Caco-2 (cell line): ENCODE measurements around the gene ABCD1. TPM values are rescaled to one million over a fixed set of nuclear protein-coding genes. Genes with fewer than 3 reads are reported as not detected.

ENCODE experiments used
- BruUV-seq: library from RNA; stranded (reverse); fragments of 400-500 nt; replicated peaks from 2 replicates; lab custom pipeline; 2021; lab: Mats Ljungman, UMichigan
- CTCF ChIA-PET: fragments of 300-600 bp; sonication (Branson Sonifier 250); formaldehyde crosslinking; loops from one replicate; lab custom pipeline; 2022; ENCODE audit warnings: antibody characterized with exemption; lab: Charles Lee
- POLR2A ChIA-PET: fragments of 300-600 bp; sonication (Branson Sonifier 250); formaldehyde crosslinking; loops from one replicate; lab custom pipeline; 2022; ENCODE audit warnings: antibody characterized with exemption; lab: Charles Lee
- DNase-seq, 2 experiments: peaks; one replicate each; pipeline versions ENCODE4 v3.0.0 to v3.0.0-alpha.2; 2020 to 2022
- H3K27me3 ChIP-seq: replicated peaks from 2 replicates; pipeline ENCODE4 v1.6.0; 2011; ENCODE audit warnings: low read length; ENCODE audit not compliant: control insufficient read depth, insufficient read depth
- H3K36me3 ChIP-seq: 2 replicates; pipeline ENCODE4 v1.5.1; 2011; ENCODE audit warnings: low read length; ENCODE audit not compliant: control insufficient read depth, insufficient read depth
- H3K4me1 ChIP-seq: fragments of 250-450 bp; sonication (Bioruptor Pico); 2 replicates; pipeline ENCODE4 v1.5.1; 2020; ENCODE audit warnings: mild to moderate bottlenecking
- H3K4me3 ChIP-seq: 2 replicates; pipeline ENCODE4 v1.5.1; 2011; ENCODE audit warnings: low read depth, mild to moderate bottlenecking, control low read depth, low read length
- H3K9me3 ChIP-seq: fragments of 250-450 bp; sonication (Bioruptor Pico); 2 replicates; pipeline ENCODE4 v1.5.1; 2020; ENCODE audit warnings: mild to moderate bottlenecking, moderate library complexity
- H3K27ac Mint-ChIP-seq: one replicate; pipeline ENCODE4 v1.8.0; 2022; ENCODE audit warnings: mixed read lengths; ENCODE audit not compliant: unreplicated experiment
- H3K27me3 Mint-ChIP-seq: one replicate; pipeline ENCODE4 v1.8.0; 2022; ENCODE audit warnings: mixed read lengths; ENCODE audit not compliant: insufficient read depth, unreplicated experiment
- H3K36me3 Mint-ChIP-seq: one replicate; pipeline ENCODE4 v1.8.0; 2022; ENCODE audit warnings: mild to moderate bottlenecking, mixed read lengths; ENCODE audit not compliant: insufficient read depth, unreplicated experiment
- H3K4me1 Mint-ChIP-seq: one replicate; pipeline ENCODE4 v1.8.0; 2022; ENCODE audit warnings: low read depth, mixed read lengths; ENCODE audit not compliant: unreplicated experiment
- H3K4me3 Mint-ChIP-seq: one replicate; pipeline ENCODE4 v1.8.0; 2022; ENCODE audit warnings: mild to moderate bottlenecking, moderate library complexity, mixed read lengths; ENCODE audit not compliant: unreplicated experiment
- H3K9me3 Mint-ChIP-seq: one replicate; pipeline ENCODE4 v1.8.0; 2022; ENCODE audit warnings: mixed read lengths; ENCODE audit not compliant: unreplicated experiment
- intact Hi-C: fragments of 100-400 bp; cut with micrococcal nuclease; formaldehyde crosslinking; loops from one replicate; pipeline ENCODE4 v1.10.0; 2022; ENCODE audit not compliant: unreplicated experiment
- total RNA-seq: library from RNA; stranded (reverse); gene quantifications from 2 replicates; pipeline ENCODE4 v1.2.3, GENCODE V29; 2022
- TF ChIP-seq, protein P1 (sequence below), 2 experiments: fragments of 200-600 bp in 1 of 2; IDR thresholded peaks; 1 replicate in 1 of 2; 2 replicates in 1 of 2; pipeline versions ENCODE4 v1.5.1 to v1.8.0; 2011 to 2022; ENCODE audit warnings: antibody characterized with exemption in 1 of 2, control low read depth in 1 of 2, inconsistent platforms in 1 of 2, low read depth in 1 of 2, low read length in 1 of 2, mild to moderate bottlenecking in 1 of 2, moderate library complexity in 1 of 2; ENCODE audit not compliant: insufficient read depth in 1 of 2, severe bottlenecking in 1 of 2, unreplicated experiment in 1 of 2

Gene ABCD1
- total RNA-seq, 1 experiment from 2014 or later = 4.3 TPM

- H3K4me3 ChIP-seq = no peak overlapping the region
- Mint-ChIP-seq H3K4me1 (no peaks in the 10 kb centered on the region), H3K27ac (no peak overlapping the region), H3K27me3 (no peaks in the 10 kb centered on the region), H3K4me3 (no peak overlapping the region), H3K9me3 (no peaks in the 10 kb centered on the region), H3K36me3 (no peaks in the 10 kb centered on the region)
- H3K27me3 ChIP-seq = no peaks in the 10 kb centered on the region
- DNase-seq = no peak
- no peaks in the 10 kb centered on the region for H3K4me1 ChIP-seq
- intact Hi-C loops = no loop called here
- CTCF ChIA-PET = no interaction called here
- no peaks in the 10 kb centered on the region for H3K9me3 ChIP-seq
- no peaks in the 10 kb centered on the region for H3K36me3 ChIP-seq
- POLR2A ChIA-PET = no interaction called here
- TF ChIP-seq, protein P1, sequence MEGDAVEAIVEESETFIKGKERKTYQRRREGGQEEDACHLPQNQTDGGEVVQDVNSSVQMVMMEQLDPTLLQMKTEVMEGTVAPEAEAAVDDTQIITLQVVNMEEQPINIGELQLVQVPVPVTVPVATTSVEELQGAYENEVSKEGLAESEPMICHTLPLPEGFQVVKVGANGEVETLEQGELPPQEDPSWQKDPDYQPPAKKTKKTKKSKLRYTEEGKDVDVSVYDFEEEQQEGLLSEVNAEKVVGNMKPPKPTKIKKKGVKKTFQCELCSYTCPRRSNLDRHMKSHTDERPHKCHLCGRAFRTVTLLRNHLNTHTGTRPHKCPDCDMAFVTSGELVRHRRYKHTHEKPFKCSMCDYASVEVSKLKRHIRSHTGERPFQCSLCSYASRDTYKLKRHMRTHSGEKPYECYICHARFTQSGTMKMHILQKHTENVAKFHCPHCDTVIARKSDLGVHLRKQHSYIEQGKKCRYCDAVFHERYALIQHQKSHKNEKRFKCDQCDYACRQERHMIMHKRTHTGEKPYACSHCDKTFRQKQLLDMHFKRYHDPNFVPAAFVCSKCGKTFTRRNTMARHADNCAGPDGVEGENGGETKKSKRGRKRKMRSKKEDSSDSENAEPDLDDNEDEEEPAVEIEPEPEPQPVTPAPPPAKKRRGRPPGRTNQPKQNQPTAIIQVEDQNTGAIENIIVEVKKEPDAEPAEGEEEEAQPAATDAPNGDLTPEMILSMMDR (IDR thresholded peaks at IDR 0.05; ENCODE audit: insufficient read depth in 1 of 2, low read depth in 1 of 2, low read length in 1 of 2, severe bottlenecking in 1 of 2, unreplicated experiment in 1 of 2) = no peak
- no TSS peak for BruUV-seq
Observed at GRCh38 chrX:153769865-153770600, 45.4 kb downstream of the ABCD1 start.

- H3K4me3 ChIP-seq = no peak overlapping the region
- Mint-ChIP-seq H3K27ac (no peak overlapping the region), H3K4me3 (no peak overlapping the region), H3K9me3 (no peaks in the 10 kb centered on the region), H3K27me3 (no peaks in the 10 kb centered on the region), H3K4me1 (no peaks in the 10 kb centered on the region), H3K36me3 (no peaks in the 10 kb centered on the region)
- H3K27me3 ChIP-seq = no peaks in the 10 kb centered on the region
- H3K9me3 ChIP-seq = no peaks in the 10 kb centered on the region
- no TSS peak for BruUV-seq
- H3K4me1 ChIP-seq = no peaks in the 10 kb centered on the region
- intact Hi-C loops = no loop called here
- ChIA-PET CTCF (no interaction called here), POLR2A (no interaction called here)
- TF ChIP-seq, protein P1 (IDR thresholded peaks at IDR 0.05; ENCODE audit: insufficient read depth in 1 of 2, low read depth in 1 of 2, low read length in 1 of 2, severe bottlenecking in 1 of 2, unreplicated experiment in 1 of 2) = no peak
- DNase-seq = no peak
- no peaks in the 10 kb centered on the region for H3K36me3 ChIP-seq
Observed at GRCh38 chrX:153770601-153771414, 46.2 kb downstream of the ABCD1 start.

DNA sequence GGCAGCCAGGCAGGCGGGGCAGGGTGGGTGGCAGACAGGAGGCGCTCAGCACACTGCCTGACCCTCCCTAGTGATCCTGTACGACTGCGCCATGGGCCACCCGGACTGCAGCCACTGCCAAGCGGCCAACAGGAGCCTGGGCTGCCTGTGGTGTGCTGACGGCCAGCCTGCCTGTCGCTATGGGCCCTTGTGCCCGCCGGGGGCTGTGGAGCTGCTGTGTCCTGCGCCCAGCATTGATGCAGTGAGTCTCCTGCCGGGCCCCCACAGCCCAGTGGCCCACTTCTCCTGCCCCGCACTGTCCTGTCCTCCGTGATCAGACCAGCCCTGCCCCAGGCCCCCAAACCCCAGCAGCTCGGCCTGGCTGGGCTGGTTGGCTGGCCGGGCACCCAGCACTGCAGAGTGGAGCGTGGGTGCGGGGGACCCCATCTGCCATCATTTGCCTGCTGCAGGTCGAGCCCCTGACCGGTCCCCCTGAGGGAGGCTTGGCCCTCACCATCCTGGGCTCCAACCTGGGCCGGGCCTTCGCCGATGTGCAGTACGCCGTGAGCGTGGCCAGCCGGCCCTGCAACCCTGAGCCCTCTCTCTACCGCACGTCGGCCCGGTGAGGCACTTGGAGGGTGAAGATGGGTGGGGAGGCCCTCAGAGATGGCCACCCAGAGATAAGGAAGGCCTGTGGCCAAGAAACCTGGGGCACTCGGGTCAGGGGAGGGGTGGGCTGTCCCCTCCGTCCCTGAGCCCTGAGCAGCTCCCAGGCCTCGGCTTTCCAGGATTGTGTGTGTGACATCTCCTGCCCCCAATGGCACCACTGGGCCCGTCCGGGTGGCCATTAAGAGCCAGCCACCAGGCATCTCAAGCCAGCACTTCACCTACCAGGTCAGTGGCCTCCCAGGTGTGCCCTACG is 47.0 kb downstream of the ABCD1 start:
- H3K27me3 ChIP-seq = no peaks in the 10 kb centered on the region
- CTCF ChIA-PET = no interaction called here
- H3K9me3 Mint-ChIP-seq = no peaks in the 10 kb centered on the region
- no peaks in the 10 kb centered on the region for H3K9me3 ChIP-seq
- BruUV-seq = no TSS peak
- no peaks in the 10 kb centered on the region for H3K27me3 Mint-ChIP-seq
- peak in 1 of 2 experiments; percentile 19 for DNase-seq
- no peaks in the 10 kb centered on the region for H3K4me1 Mint-ChIP-seq
- POLR2A ChIA-PET = no interaction called here
- H3K36me3 Mint-ChIP-seq = no peaks in the 10 kb centered on the region
- H3K4me1 ChIP-seq = no peaks in the 10 kb centered on the region
- no peaks in the 10 kb centered on the region for H3K36me3 ChIP-seq
- no peak overlapping the region for H3K4me3 ChIP-seq
- TF ChIP-seq, protein P1 (IDR thresholded peaks at IDR 0.05; ENCODE audit: insufficient read depth in 1 of 2, low read depth in 1 of 2, low read length in 1 of 2, severe bottlenecking in 1 of 2, unreplicated experiment in 1 of 2) = no peak
- H3K27ac Mint-ChIP-seq = no peak overlapping the region
- no peak overlapping the region for H3K4me3 Mint-ChIP-seq
- intact Hi-C loops = no loop called here
